K562 (cell line): ENCODE results near the gene RABIF. TPM values are rescaled to one million over a fixed set of nuclear protein-coding genes. Genes with fewer than 3 reads are reported as not detected.

Experiments
- ATF2 ChIP-seq: sonication (generic); formaldehyde crosslinking; IDR thresholded peaks from 2 replicates; pipeline ENCODE4 v1.8.1; 2022; ENCODE audit warnings: missing genetic modification reagents
- BHLHE40 ChIP-seq: IDR thresholded peaks from 2 replicates; pipeline ENCODE4 v1.6.1; 2011; ENCODE audit warnings: low read length, improper control_type of control experiment
- BRD4 ChIP-seq: fragments of 200-600 bp; sonication (generic); IDR thresholded peaks from 2 replicates; pipeline ENCODE4 v1.6.1; 2017; ENCODE audit warnings: inconsistent platforms
- ELF4 ChIP-seq: fragments of 450-650 bp; formaldehyde crosslinking; IDR thresholded peaks from 2 replicates; pipeline ENCODE4 v1.4.0; 2022; ENCODE audit warnings: missing genetic modification characterization
- ETS2 ChIP-seq: IDR thresholded peaks from 2 replicates; pipeline ENCODE4 v1.6.1; 2016; ENCODE audit warnings: borderline replicate concordance, missing genetic modification characterization, mild to moderate bottlenecking, moderate library complexity, missing compliant biosample characterization; ENCODE audit not compliant: poor library complexity, severe bottlenecking
- HMGXB4 ChIP-seq: sonication (generic); formaldehyde crosslinking; IDR thresholded peaks from 2 replicates; pipeline ENCODE4 v1.8.1; 2023; ENCODE audit warnings: mild to moderate bottlenecking, missing genetic modification reagents
- MAFG ChIP-seq: fragments of 450-650 bp; conservative IDR thresholded peaks from 2 replicates; pipeline ENCODE4 v1.6.1; 2016; ENCODE audit warnings: missing genetic modification characterization, missing compliant biosample characterization
- MEIS2 ChIP-seq: fragments of 450-650 bp; IDR thresholded peaks from 2 replicates; pipeline ENCODE4 v1.6.1; 2014; ENCODE audit warnings: mild to moderate bottlenecking; ENCODE audit not compliant: partially characterized antibody
- MYNN ChIP-seq, 2 experiments: sonication (generic); formaldehyde crosslinking in 1 of 2; IDR thresholded peaks; 2 replicates each; pipeline versions ENCODE4 v1.5.0 to v1.6.1; 2016 to 2020; ENCODE audit warnings: antibody characterized with exemption in 1 of 2, missing genetic modification reagents in 1 of 2
- NRF1 ChIP-seq, 2 experiments: fragments of 450-650 bp; IDR thresholded peaks in 1 of 2; conservative IDR thresholded peaks in 1 of 2; 2 replicates each; pipeline ENCODE4 v1.6.1; 2014; ENCODE audit warnings: mild to moderate bottlenecking in 2 of 2
- PCBP2 ChIP-seq: fragments of 200-400 bp; formaldehyde crosslinking; IDR thresholded peaks from 2 replicates; pipeline ENCODE4 v1.6.1; 2018; ENCODE audit warnings: low read length, low read depth, mild to moderate bottlenecking, moderate library complexity; ENCODE audit not compliant: poor library complexity, severe bottlenecking
- RBM14 ChIP-seq: fragments of 200-400 bp; formaldehyde crosslinking; IDR thresholded peaks from 2 replicates; pipeline ENCODE4 v1.6.1; 2018; ENCODE audit warnings: low read depth, mild to moderate bottlenecking, low read length, moderate library complexity, borderline replicate concordance; ENCODE audit not compliant: insufficient read depth
- SAFB ChIP-seq: fragments of 200-400 bp; formaldehyde crosslinking; IDR thresholded peaks from 2 replicates; pipeline ENCODE4 v1.6.1; 2017; ENCODE audit warnings: low read depth, low read length, borderline replicate concordance
- ZFP91 ChIP-seq: sonication (generic); formaldehyde crosslinking; IDR thresholded peaks from 2 replicates; pipeline ENCODE4 v1.8.0; 2022; ENCODE audit warnings: mild to moderate bottlenecking, missing genetic modification reagents
- ZNF57 ChIP-seq: fragments of 450-650 bp; formaldehyde crosslinking; IDR thresholded peaks from 2 replicates; pipeline ENCODE4 v1.4.0; 2020; ENCODE audit warnings: mild to moderate bottlenecking, moderate library complexity
- ZNF583 ChIP-seq: fragments of 250-450 bp; sonication (Bioruptor Pico); IDR thresholded peaks from 2 replicates; pipeline ENCODE4 v1.4.0; 2020
- polyA plus RNA-seq, 8 experiments: library from polyadenylated mRNA; depleted of rRNA in 4 of 8; stranded (reverse) in 5 of 8; unstranded in 3 of 8; fragments of >200 nt; fragmentation: Nextera tagmentation in 2 of 8; fragmentation: Illumina TruSeq in 1 of 8; extraction: Ambion mirVana in 2 of 8; extraction: Trizol in 1 of 8; gene quantifications; 2 replicates each; pipeline versions ENCODE4 v1.2.1 to v1.2.3, GENCODE V29; 2011 to 2014; ENCODE audit warnings: inconsistent platforms in 1 of 8, missing spikeins in 1 of 8
- total RNA-seq, 7 experiments: library from RNA; depleted of rRNA in 6 of 7; stranded (reverse); fragments of >200 nt in 6 of 7; fragmentation: Illumina TruSeq in 2 of 7; extraction: Trizol in 2 of 7; gene quantifications; 2 replicates each; pipeline versions ENCODE4 v1.2.1 to v1.2.3, GENCODE V29; 2011 to 2021; ENCODE audit warnings: low replicate concordance in 1 of 7
- TF ChIP-seq, protein P1 (sequence below), 2 experiments: fragments of 450-650 bp in 1 of 2; sonication (generic) in 1 of 2; formaldehyde crosslinking; conservative IDR thresholded peaks; 2 replicates each; pipeline versions ENCODE4 v1.4.0 to v1.8.1; 2020 to 2022; ENCODE audit warnings: mild to moderate bottlenecking in 1 of 2, missing genetic modification reagents in 1 of 2
- TF ChIP-seq, protein P2 (sequence below): fragments of 450-650 bp; IDR thresholded peaks from one replicate; pipeline ENCODE4 v1.6.1; 2018; ENCODE audit warnings: mild to moderate bottlenecking, moderate library complexity; ENCODE audit not compliant: partially characterized antibody

The RABIF gene
- total and polyA plus RNA-seq, 9 of the 15 experiments (the other 6 are each of a cell fraction or from before 2014, with no cell fraction given), result 7.4 to 20.1 (median 11.0) TPM

DNA sequence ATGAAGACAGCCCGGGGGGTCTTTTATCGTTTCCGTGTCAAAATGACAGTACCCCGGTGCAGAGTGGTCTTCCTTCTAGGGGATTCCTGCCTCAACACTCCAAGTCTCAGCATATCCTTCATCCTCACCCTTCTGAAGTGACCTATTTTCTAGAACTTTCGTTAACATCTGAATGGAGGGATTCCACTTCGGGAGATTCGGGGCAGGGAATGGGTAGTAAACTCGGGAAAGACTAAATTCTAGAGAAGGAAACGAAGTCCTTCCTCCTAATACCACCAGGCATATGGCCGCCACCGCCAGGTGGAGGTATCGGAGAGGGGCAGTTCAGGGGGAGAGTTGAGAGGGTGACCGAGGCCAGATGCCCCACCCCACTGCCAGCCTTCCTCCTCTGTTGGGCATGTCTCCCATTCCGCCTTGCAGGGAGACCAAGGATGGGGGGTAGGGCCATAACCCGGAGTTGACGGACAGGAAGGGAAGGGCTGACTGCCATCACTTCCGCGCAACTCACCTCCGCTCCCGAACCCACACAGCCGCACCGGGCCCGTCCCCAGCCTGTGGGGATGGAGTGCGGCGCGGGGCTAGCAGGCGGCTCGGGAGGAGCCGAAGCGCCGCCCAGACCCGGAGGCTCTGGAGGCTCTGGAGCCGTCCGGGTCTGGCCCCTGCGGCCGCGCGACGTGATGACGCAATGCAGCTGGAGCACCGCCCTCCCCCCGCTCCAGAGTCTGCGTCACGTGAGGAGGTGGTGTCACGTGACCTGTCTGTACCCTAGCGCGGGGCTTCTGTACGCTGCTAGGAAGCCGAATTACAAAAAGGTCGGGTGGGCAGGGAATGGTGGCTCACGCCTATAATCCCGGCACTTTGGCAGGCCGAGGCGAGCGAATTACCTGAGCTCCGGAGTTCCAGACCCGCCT is 37.9 kb upstream of the RABIF start, which contains the start of gene KLHL12 (continued):
- TF ChIP-seq SAFB (no peak), ELF4 (CRISPR knock-in tag) (0 out of 2 replicates have a peak, but pooled peaks have one; percentile 45), BHLHE40 (peak; percentile 99), HMGXB4 (CRISPR knock-in tag) (0 out of 2 replicates have a peak, but pooled peaks have one; percentile 93), MYNN (IDR thresholded peaks at IDR 0.05) (no peak; the same call in 1 of the 2 replicates), MYNN (CRISPR knock-in tag; IDR thresholded peaks at IDR 0.05) (no peak), ATF2 (CRISPR knock-in tag) (no peak), ETS2 (tag) (no peak), BRD4 (no peak), ZFP91 (CRISPR knock-in tag) (no peak), NRF1 (conservative IDR thresholded peaks at IDR 0.05 in 1 of 2, IDR thresholded peaks at IDR 0.05 in 1 of 2) (peak; percentile 80 to 85), ZNF583 (CRISPR knock-in tag) (peak; percentile 83; the same call in 1 of the 2 replicates), PCBP2 (no peak), MAFG (tag) (peak; percentile 5; the same call in 1 of the 2 replicates), MEIS2 (peak; percentile 33), RBM14 (0 out of 2 replicates have a peak, but pooled peaks have one; percentile 76), ZNF57 (CRISPR knock-in tag) (no peak)
- TF ChIP-seq, protein P1, sequence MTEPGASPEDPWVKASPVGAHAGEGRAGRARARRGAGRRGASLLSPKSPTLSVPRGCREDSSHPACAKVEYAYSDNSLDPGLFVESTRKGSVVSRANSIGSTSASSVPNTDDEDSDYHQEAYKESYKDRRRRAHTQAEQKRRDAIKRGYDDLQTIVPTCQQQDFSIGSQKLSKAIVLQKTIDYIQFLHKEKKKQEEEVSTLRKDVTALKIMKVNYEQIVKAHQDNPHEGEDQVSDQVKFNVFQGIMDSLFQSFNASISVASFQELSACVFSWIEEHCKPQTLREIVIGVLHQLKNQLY (CRISPR knock-in tag; conservative IDR thresholded peaks at IDR 0.05), result no peak
- TF ChIP-seq, protein P2, sequence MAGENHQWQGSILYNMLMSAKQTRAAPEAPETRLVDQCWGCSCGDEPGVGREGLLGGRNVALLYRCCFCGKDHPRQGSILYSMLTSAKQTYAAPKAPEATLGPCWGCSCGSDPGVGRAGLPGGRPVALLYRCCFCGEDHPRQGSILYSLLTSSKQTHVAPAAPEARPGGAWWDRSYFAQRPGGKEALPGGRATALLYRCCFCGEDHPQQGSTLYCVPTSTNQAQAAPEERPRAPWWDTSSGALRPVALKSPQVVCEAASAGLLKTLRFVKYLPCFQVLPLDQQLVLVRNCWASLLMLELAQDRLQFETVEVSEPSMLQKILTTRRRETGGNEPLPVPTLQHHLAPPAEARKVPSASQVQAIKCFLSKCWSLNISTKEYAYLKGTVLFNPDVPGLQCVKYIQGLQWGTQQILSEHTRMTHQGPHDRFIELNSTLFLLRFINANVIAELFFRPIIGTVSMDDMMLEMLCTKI, result no peak
